HG03175 (cell line): Measurements from ENCODE around the gene DOLPP1.
"Not testable (repeated sequence)": the region's sequence is repeated elsewhere in the genome, so short reads cannot be mapped to it uniquely, and the experiment has no call there.

Source experiments
- ATAC-seq: cut with Tn5 transposase; IDR thresholded peaks from one replicate; pipeline ENCODE4 v1.9.1; 2021; ENCODE audit warnings: mild to moderate bottlenecking, moderate library complexity; ENCODE audit not compliant: unreplicated experiment

DOLPP1 gene

GRCh38 chr9:129109952-129110739 is 29.2 kb downstream of the DOLPP1 start:
- ATAC-seq: no peak

GRCh38 chr9:129110740-129111527 is 30.0 kb downstream of the DOLPP1 start, which contains the start of the genes CRAT and PTPA:
TSS of gene CRAT (minus strand) at chr9:129110793. CDS start at chr9:129110509, 284 bp downstream.
TSS of gene PTPA (plus strand) at chr9:129111415. CDS start at chr9:129111601, 186 bp downstream.
- ATAC-seq: peak; percentile 84

- ATAC-seq: peak; percentile 3
Measured at GRCh38 chr9:129111528-129112151, 30.7 kb downstream of the DOLPP1 start.

GRCh38 chr9:129112526-129112925 is 31.6 kb downstream of the DOLPP1 start:
- not testable (repeated sequence) for ATAC-seq

- no peak for ATAC-seq
Measured at GRCh38 chr9:129113645-129114304, 32.9 kb downstream of the DOLPP1 start.

GRCh38 chr9:129118799-129119198 is 37.9 kb downstream of the DOLPP1 start:
- ATAC-seq: no peak

GRCh38 chr9:129121483-129121882 is 40.6 kb downstream of the DOLPP1 start:
- ATAC-seq: no peak

GRCh38 chr9:129122133-129122532 is 41.2 kb downstream of the DOLPP1 start:
- no peak for ATAC-seq

GRCh38 chr9:129122976-129123375 is 42.1 kb downstream of the DOLPP1 start:
- ATAC-seq: not testable (repeated sequence)

GRCh38 chr9:129124506-129125069 is 43.7 kb downstream of the DOLPP1 start:
- no peak for ATAC-seq

GRCh38 chr9:129125478-129125877 is 44.6 kb downstream of the DOLPP1 start:
- no peak for ATAC-seq

GRCh38 chr9:129126749-129127618 is 46.1 kb downstream of the DOLPP1 start:
- ATAC-seq: no peak

- ATAC-seq: no peak
Measured at GRCh38 chr9:129128689-129129088, 47.8 kb downstream of the DOLPP1 start.

- not testable (repeated sequence) for ATAC-seq
Measured at GRCh38 chr9:129130271-129130670, 49.4 kb downstream of the DOLPP1 start.

- no peak for ATAC-seq
Measured at GRCh38 chr9:129130791-129131190, 49.9 kb downstream of the DOLPP1 start.

GRCh38 chr9:129131300-129132145 is 50.6 kb downstream of the DOLPP1 start:
- peak; percentile 61 for ATAC-seq

- no peak for ATAC-seq
Measured at GRCh38 chr9:129133082-129133481, 52.2 kb downstream of the DOLPP1 start.

GRCh38 chr9:129135476-129135875 is 54.6 kb downstream of the DOLPP1 start:
- ATAC-seq: no peak
